ENCODE measurements around the gene ZNF407. TPM values are rescaled to one million over a fixed set of nuclear protein-coding genes. Genes with fewer than 3 reads are reported as not detected.

The ZNF407 gene
- total RNA-seq, 1 experiment from 2014 or later, result 15.9 TPM

DNA sequence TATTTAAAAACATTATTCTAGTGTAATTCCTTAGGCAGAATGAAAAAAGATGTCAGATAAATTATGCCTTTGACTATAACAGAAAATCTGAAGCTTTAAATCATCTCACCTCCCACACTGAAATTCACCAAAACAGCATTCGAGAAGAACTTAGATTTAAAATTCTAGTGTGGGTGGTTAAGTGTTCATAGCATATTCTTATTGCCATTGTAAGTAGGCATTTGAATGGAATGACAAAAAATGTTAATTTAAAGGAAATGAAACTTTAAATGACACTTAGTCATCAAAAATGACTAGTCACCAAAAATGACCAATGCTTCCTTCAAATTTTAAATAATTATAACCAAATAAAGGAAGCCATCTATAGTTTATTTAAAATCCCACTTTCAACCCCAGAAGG lies 7.0 kb upstream of the ZNF407 start:
- peaks cover 13% of the 10 kb centered on the region for H3K27me3 ChIP-seq (replicated peaks; ENCODE audit: insufficient read depth, low read depth, low read length, poor library complexity)
- DNase-seq (ENCODE audit: low spot score), result no peak
- CTCF ChIA-PET, result no interaction called here
- no peak overlapping the region for H3K4me3 ChIP-seq (ENCODE audit: low read depth, low read length, poor library complexity, severe bottlenecking)
- no peak for TF ChIP-seq EZH2 (IDR thresholded peaks at IDR 0.05; ENCODE audit: borderline replicate concordance, low read depth, low read length, poor library complexity, severe bottlenecking)
- TF ChIP-seq, protein P1, sequence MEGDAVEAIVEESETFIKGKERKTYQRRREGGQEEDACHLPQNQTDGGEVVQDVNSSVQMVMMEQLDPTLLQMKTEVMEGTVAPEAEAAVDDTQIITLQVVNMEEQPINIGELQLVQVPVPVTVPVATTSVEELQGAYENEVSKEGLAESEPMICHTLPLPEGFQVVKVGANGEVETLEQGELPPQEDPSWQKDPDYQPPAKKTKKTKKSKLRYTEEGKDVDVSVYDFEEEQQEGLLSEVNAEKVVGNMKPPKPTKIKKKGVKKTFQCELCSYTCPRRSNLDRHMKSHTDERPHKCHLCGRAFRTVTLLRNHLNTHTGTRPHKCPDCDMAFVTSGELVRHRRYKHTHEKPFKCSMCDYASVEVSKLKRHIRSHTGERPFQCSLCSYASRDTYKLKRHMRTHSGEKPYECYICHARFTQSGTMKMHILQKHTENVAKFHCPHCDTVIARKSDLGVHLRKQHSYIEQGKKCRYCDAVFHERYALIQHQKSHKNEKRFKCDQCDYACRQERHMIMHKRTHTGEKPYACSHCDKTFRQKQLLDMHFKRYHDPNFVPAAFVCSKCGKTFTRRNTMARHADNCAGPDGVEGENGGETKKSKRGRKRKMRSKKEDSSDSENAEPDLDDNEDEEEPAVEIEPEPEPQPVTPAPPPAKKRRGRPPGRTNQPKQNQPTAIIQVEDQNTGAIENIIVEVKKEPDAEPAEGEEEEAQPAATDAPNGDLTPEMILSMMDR (conservative IDR thresholded peaks at IDR 0.05; ENCODE audit: low read depth, low read length), result no peak
- no peaks in the 10 kb centered on the region for H3K36me3 ChIP-seq (ENCODE audit: insufficient read depth, low read length, poor library complexity, severe bottlenecking)
- no TSS peak for BruUV-seq (replicated peaks)
- no peaks in the 10 kb centered on the region for H3K4me1 ChIP-seq (ENCODE audit: insufficient read depth, low read length, poor library complexity, severe bottlenecking)
- no peak overlapping the region for H3K27ac ChIP-seq (ENCODE audit: low read depth, low read length, poor library complexity, severe bottlenecking)
- POLR2A ChIA-PET (ENCODE audit: low non-redundant PET), result no interaction called here
- intact Hi-C loops (cut with micrococcal nuclease; ENCODE audit: unreplicated experiment), result no loop called here
- no peaks in the 10 kb centered on the region for H3K9me3 ChIP-seq (ENCODE audit: low read depth, low read length, poor library complexity, severe bottlenecking)

DNA sequence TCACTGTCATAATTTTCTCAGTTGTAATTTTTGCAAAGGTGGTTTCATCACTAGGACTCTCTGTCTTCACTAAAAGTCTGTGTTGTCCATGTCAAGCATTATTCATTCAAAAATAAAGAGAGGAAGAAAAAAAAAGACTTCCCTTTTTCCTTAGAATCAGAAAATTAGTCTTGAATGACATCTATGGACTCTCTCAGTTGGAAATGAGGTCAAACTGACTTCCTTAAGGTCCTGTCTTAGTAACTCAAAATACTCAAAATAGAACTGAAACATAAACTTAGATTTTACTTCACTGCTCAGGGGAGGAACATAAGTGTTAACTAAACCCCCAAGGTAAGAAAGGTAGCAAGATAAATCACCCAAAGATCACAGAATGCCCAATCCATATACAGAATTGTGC lies 2.2 kb upstream of the ZNF407 start:
- H3K27me3 ChIP-seq (replicated peaks; ENCODE audit: insufficient read depth, low read depth, low read length, poor library complexity), result no peaks in the 10 kb centered on the region
- no peaks in the 10 kb centered on the region for H3K9me3 ChIP-seq (ENCODE audit: low read depth, low read length, poor library complexity, severe bottlenecking)
- no peak overlapping the region for H3K4me3 ChIP-seq (ENCODE audit: low read depth, low read length, poor library complexity, severe bottlenecking)
- no peaks in the 10 kb centered on the region for H3K36me3 ChIP-seq (ENCODE audit: insufficient read depth, low read length, poor library complexity, severe bottlenecking)
- peaks cover 11% of the 10 kb centered on the region for H3K4me1 ChIP-seq (ENCODE audit: insufficient read depth, low read length, poor library complexity, severe bottlenecking)
- ChIA-PET CTCF (no interaction called here), POLR2A (ENCODE audit: low non-redundant PET) (no interaction called here)
- intact Hi-C loops (cut with micrococcal nuclease; ENCODE audit: unreplicated experiment), result no loop called here
- BruUV-seq (replicated peaks), result no TSS peak
- DNase-seq (ENCODE audit: low spot score), result no peak
- TF ChIP-seq, protein P1 (conservative IDR thresholded peaks at IDR 0.05; ENCODE audit: low read depth, low read length), result no peak
- no peak for TF ChIP-seq EZH2 (IDR thresholded peaks at IDR 0.05; ENCODE audit: borderline replicate concordance, low read depth, low read length, poor library complexity, severe bottlenecking)
- no peak overlapping the region for H3K27ac ChIP-seq (ENCODE audit: low read depth, low read length, poor library complexity, severe bottlenecking)

GRCh38 chr18:74597034-74597661 lies 522 bp upstream of the ZNF407 start:
- ChIA-PET CTCF (no interaction called here), POLR2A (ENCODE audit: low non-redundant PET) (interaction anchor here (0.5 kb wide), 1 partner anchor 40 kb away, joined by 3 read pairs; no protein-coding TSS in a partner anchor)
- H3K27ac ChIP-seq (ENCODE audit: low read depth, low read length, poor library complexity, severe bottlenecking), result peak overlapping the region; percentile 91
- H3K9me3 ChIP-seq (ENCODE audit: low read depth, low read length, poor library complexity, severe bottlenecking), result no peaks in the 10 kb centered on the region
- peaks cover 11% of the 10 kb centered on the region for H3K4me1 ChIP-seq (ENCODE audit: insufficient read depth, low read length, poor library complexity, severe bottlenecking)
- no TSS peak for BruUV-seq (replicated peaks)
- peak; percentile 78 for DNase-seq (ENCODE audit: low spot score)
- intact Hi-C loops (cut with micrococcal nuclease; ENCODE audit: unreplicated experiment), result no loop called here
- no peaks in the 10 kb centered on the region for H3K27me3 ChIP-seq (replicated peaks; ENCODE audit: insufficient read depth, low read depth, low read length, poor library complexity)
- no peaks in the 10 kb centered on the region for H3K36me3 ChIP-seq (ENCODE audit: insufficient read depth, low read length, poor library complexity, severe bottlenecking)
- TF ChIP-seq EZH2 (IDR thresholded peaks at IDR 0.05; ENCODE audit: borderline replicate concordance, low read depth, low read length, poor library complexity, severe bottlenecking), result no peak
- TF ChIP-seq, protein P1 (conservative IDR thresholded peaks at IDR 0.05; ENCODE audit: low read depth, low read length), result no peak
- peak overlapping the region; percentile 90 for H3K4me3 ChIP-seq (ENCODE audit: low read depth, low read length, poor library complexity, severe bottlenecking)

Measured in A673 (cell line).